ENCODE results near the gene FAM180B.

The FAM180B gene

DNA sequence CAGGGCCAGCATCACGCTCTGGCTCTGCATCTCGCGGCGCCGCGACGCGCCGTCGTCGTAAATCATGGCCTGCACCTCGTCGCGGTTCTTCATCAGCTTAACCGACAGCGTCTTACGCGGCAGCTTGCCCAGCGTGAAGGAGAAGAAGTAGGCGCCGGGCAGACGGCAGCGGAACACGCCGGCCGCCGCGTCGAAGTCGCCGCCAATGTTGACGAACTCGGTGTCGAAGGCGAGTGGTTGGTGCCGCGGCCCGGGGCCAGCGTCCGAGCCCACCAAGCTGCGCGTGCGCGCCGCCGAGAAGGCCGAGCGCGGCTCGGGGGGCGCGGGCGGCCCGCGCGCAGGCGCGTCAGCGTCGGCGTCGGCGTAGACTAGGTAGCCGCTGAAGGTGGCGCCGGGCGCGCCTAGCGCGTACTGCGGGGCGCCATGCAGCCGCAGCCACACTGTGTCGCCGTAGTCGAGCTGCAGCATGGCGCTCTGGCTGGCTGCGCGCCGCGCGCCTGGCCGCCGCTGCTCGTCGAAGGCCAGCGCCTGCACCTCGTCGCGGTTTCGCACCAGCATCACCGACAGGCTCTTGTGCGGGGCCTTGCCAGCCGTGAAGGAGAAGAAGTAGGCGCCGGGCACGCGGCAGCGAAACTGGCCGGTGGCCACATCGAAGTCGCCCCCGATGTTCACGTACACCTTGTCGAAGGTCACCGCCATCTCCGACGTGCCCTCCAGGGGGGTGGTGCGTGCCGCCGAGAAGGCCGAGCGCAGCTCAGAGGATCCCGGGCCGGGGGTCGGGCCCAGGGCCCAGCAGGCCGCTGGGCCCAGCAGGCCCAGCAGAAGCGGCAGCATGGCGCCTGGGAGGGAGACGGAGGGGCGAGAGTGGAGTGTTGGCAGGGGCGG is 3.7 kb downstream of the FAM180B start:
- TF ChIP-seq POLR2A (IDR thresholded peaks at IDR 0.05; ENCODE audit: extremely low read depth, insufficient read length) (no peak), MYC (IDR thresholded peaks at IDR 0.05; ENCODE audit: low read depth, low read length) (no peak)
- TF ChIP-seq, protein P1, sequence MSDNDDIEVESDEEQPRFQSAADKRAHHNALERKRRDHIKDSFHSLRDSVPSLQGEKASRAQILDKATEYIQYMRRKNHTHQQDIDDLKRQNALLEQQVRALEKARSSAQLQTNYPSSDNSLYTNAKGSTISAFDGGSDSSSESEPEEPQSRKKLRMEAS (IDR thresholded peaks at IDR 0.05; ENCODE audit: low read depth, low read length) = no peak
- TF ChIP-seq, protein P2, sequence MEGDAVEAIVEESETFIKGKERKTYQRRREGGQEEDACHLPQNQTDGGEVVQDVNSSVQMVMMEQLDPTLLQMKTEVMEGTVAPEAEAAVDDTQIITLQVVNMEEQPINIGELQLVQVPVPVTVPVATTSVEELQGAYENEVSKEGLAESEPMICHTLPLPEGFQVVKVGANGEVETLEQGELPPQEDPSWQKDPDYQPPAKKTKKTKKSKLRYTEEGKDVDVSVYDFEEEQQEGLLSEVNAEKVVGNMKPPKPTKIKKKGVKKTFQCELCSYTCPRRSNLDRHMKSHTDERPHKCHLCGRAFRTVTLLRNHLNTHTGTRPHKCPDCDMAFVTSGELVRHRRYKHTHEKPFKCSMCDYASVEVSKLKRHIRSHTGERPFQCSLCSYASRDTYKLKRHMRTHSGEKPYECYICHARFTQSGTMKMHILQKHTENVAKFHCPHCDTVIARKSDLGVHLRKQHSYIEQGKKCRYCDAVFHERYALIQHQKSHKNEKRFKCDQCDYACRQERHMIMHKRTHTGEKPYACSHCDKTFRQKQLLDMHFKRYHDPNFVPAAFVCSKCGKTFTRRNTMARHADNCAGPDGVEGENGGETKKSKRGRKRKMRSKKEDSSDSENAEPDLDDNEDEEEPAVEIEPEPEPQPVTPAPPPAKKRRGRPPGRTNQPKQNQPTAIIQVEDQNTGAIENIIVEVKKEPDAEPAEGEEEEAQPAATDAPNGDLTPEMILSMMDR (IDR thresholded peaks at IDR 0.05; ENCODE audit: low read depth, low read length) = no peak
- DNase-seq (ENCODE audit: low read depth) = no peak
- H3K4me3 ChIP-seq (ENCODE audit: low read depth, low read length) = no peak overlapping the region

DNA sequence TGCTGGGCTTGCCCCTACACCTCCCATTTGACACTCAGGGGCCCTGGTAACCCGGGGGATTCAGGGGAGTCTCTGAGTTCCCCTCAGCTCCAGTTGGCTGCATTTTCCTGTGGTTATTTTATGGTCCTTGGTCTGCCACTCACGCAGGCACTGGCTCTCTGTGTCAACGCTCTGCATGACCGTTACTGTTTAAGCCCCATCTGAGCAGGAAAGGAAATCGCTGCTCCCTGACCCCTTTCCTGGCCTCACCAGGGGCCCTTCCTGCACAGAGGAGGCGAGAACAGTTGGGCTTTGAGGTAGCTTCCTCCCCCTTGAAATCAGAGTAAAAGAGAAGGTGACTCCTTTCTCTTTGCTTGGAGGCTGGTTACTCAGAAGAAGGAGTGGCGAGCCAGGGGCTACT is 5.3 kb downstream of the FAM180B start:
- peak overlapping the region; percentile 21 for H3K4me3 ChIP-seq (ENCODE audit: low read depth, low read length)
- peak; percentile 98 for DNase-seq (ENCODE audit: low read depth)
- TF ChIP-seq, protein P1 (IDR thresholded peaks at IDR 0.05; ENCODE audit: low read depth, low read length) = peak; percentile 54; the same call in 1 of the 2 replicates
- TF ChIP-seq MYC (IDR thresholded peaks at IDR 0.05; ENCODE audit: low read depth, low read length) = peak; percentile 77
- TF ChIP-seq, protein P2 (IDR thresholded peaks at IDR 0.05; ENCODE audit: low read depth, low read length) = no peak
- no peak for TF ChIP-seq POLR2A (IDR thresholded peaks at IDR 0.05; ENCODE audit: extremely low read depth, insufficient read length)

DNA sequence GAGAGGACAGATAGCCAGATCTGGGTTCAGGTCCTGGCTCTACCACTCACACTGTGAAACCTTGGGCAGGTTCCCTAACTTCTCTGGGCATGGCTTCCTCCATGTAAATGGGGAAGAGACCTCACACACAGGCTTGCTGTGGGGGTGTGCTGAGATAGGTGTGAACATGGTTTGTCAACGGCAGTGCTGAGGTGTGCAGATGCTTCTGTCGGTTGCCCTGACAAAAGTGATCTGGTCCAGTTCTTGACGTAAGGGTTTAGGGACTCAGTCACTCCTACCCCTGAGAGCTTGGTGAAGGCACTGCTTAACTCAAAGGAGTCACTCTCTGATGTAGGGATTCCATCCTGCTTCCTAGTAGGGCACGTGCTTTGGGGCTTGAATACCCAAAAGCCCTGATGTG is 5.8 kb downstream of the FAM180B start:
- DNase-seq (ENCODE audit: low read depth) = no peak
- TF ChIP-seq, protein P2 (IDR thresholded peaks at IDR 0.05; ENCODE audit: low read depth, low read length) = no peak
- TF ChIP-seq, protein P1 (IDR thresholded peaks at IDR 0.05; ENCODE audit: low read depth, low read length) = no peak
- no peak for TF ChIP-seq POLR2A (IDR thresholded peaks at IDR 0.05; ENCODE audit: extremely low read depth, insufficient read length)
- TF ChIP-seq MYC (IDR thresholded peaks at IDR 0.05; ENCODE audit: low read depth, low read length) = no peak
- peak overlapping the region; percentile 21 for H3K4me3 ChIP-seq (ENCODE audit: low read depth, low read length)

DNA sequence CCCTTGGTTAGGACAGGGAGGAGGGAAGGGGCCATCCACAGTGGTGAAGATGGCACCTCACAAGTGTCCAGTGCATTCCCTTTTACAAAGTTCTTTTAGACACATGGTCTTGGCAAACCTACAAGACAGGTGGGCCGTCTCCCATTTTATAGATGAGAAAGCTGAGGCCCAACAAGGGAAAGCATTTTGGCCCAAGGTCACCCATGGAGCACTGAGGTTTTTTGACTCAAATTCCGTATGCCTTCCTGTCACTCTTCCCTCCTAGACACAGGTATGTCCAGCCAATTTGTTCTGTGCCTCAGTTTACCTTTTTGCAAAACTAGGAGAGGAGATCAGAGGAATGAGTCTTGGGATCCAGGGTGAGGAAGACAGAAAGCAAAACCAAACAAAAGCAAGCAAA is 6.5 kb downstream of the FAM180B start:
- TF ChIP-seq, protein P2 (IDR thresholded peaks at IDR 0.05; ENCODE audit: low read depth, low read length) = no peak
- TF ChIP-seq POLR2A (IDR thresholded peaks at IDR 0.05; ENCODE audit: extremely low read depth, insufficient read length) (no peak), MYC (IDR thresholded peaks at IDR 0.05; ENCODE audit: low read depth, low read length) (no peak)
- TF ChIP-seq, protein P1 (IDR thresholded peaks at IDR 0.05; ENCODE audit: low read depth, low read length) = no peak
- H3K4me3 ChIP-seq (ENCODE audit: low read depth, low read length) = no peak overlapping the region
- no peak for DNase-seq (ENCODE audit: low read depth)

DNA sequence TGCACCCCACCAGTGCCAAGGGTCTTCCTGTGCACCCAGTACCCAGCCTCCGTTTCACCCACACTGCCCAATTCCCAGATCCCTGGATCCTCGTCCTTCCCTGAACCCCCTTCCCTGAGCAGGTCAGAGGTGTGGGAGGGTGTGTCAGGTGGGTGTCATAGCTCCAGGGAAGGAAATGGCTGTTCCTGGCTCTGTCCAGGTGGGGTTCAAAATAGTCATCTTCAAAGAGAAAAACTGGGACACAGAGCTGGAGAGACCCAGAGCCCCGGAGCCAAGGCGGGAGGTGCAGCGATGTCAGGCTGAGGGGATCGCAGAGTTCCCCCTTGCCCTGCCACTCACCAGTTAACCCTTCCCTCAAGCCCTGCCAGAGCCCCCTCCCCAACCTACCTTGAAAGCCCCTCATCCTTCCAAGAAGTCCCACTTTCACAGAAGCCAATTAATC is 7.0 kb downstream of the FAM180B start:
- no peak for DNase-seq (ENCODE audit: low read depth)
- no peak overlapping the region for H3K4me3 ChIP-seq (ENCODE audit: low read depth, low read length)
- TF ChIP-seq, protein P2 (IDR thresholded peaks at IDR 0.05; ENCODE audit: low read depth, low read length) = no peak
- TF ChIP-seq MYC (IDR thresholded peaks at IDR 0.05; ENCODE audit: low read depth, low read length) = no peak
- TF ChIP-seq, protein P1 (IDR thresholded peaks at IDR 0.05; ENCODE audit: low read depth, low read length) = no peak
- TF ChIP-seq POLR2A (IDR thresholded peaks at IDR 0.05; ENCODE audit: extremely low read depth, insufficient read length) = no peak
